Measurements from ENCODE around the gene KIN.

- TF ChIP-seq CTCF (IDR thresholded peaks at IDR 0.05; ENCODE audit: low read depth, low read length, poor library complexity, severe bottlenecking) (no peak), EZH2phosphoT487 (IDR thresholded peaks at IDR 0.05; ENCODE audit: borderline replicate concordance, low read length) (no peak)
Measured at GRCh38 chr10:7744307-7744706, 43.5 kb downstream of the KIN start.

Data from DOHH2 (cell line).